Trophoblast cell (in vitro differentiated cells and primary cell): ENCODE results near the gene ENTREP3.
"Not testable (repeated sequence)": the region's sequence is repeated elsewhere in the genome, so short reads cannot be mapped to it uniquely, and the experiment has no call there.

Experiments used
- DNase-seq, 2 donors: peaks; one replicate each; pipeline ENCODE4 v3.0.0-alpha.2; 2016
- H2AFZ ChIP-seq: 2 replicates; pipeline ENCODE4 v1.6.1; 2013; ENCODE audit warnings: low read length, moderate library complexity, mild to moderate bottlenecking; ENCODE audit not compliant: insufficient read depth, poor library complexity
- H2AK5ac ChIP-seq: 2 replicates; pipeline ENCODE4 v1.6.1; 2013; ENCODE audit warnings: mild to moderate bottlenecking, low read length
- H2BK120ac ChIP-seq: 2 replicates; pipeline ENCODE4 v1.6.1; 2013; ENCODE audit warnings: low read length, mild to moderate bottlenecking, moderate library complexity; ENCODE audit not compliant: insufficient read depth, poor library complexity
- H2BK12ac ChIP-seq: 2 replicates; pipeline ENCODE4 v1.6.1; 2013; ENCODE audit warnings: mild to moderate bottlenecking, low read length, moderate library complexity
- H2BK5ac ChIP-seq: 2 replicates; pipeline ENCODE4 v1.6.1; 2013; ENCODE audit warnings: low read length, low read depth, moderate library complexity, mild to moderate bottlenecking; ENCODE audit not compliant: poor library complexity
- H3K14ac ChIP-seq: 2 replicates; pipeline ENCODE4 v1.6.1; 2013; ENCODE audit warnings: mild to moderate bottlenecking, low read length
- H3K18ac ChIP-seq: 2 replicates; pipeline ENCODE4 v1.6.1; 2013; ENCODE audit warnings: mild to moderate bottlenecking, low read length
- H3K23ac ChIP-seq: 2 replicates; pipeline ENCODE4 v1.6.1; 2013; ENCODE audit warnings: low read length
- H3K27ac ChIP-seq: 2 replicates; pipeline ENCODE4 v1.5.1; 2013; ENCODE audit warnings: low read depth, mild to moderate bottlenecking, inconsistent platforms, low read length, moderate library complexity
- H3K27me3 ChIP-seq: 2 replicates; pipeline ENCODE4 v1.6.1; 2013; ENCODE audit warnings: inconsistent platforms, mild to moderate bottlenecking, low read length, moderate library complexity; ENCODE audit not compliant: insufficient read depth
- H3K36me3 ChIP-seq, 2 experiments: 1 replicate in 1 of 2; 2 replicates in 1 of 2; pipeline ENCODE4 v1.6.1; 2013; ENCODE audit warnings: low read length in 2 of 2, mild to moderate bottlenecking in 2 of 2, moderate library complexity in 1 of 2; ENCODE audit not compliant: insufficient read depth in 2 of 2, control insufficient read depth in 1 of 2
- H3K4ac ChIP-seq: 2 replicates; pipeline ENCODE4 v1.6.1; 2013; ENCODE audit warnings: low read depth, mild to moderate bottlenecking, low read length, moderate library complexity
- H3K4me1 ChIP-seq, 2 experiments: 1 replicate in 1 of 2; 2 replicates in 1 of 2; pipeline ENCODE4 v1.6.1; 2013; ENCODE audit warnings: low read length in 2 of 2, mild to moderate bottlenecking in 2 of 2, moderate library complexity in 1 of 2; ENCODE audit not compliant: insufficient read depth in 2 of 2, control insufficient read depth in 1 of 2
- H3K4me2 ChIP-seq: 2 replicates; pipeline ENCODE4 v1.6.1; 2013; ENCODE audit warnings: inconsistent platforms, mild to moderate bottlenecking, low read length, moderate library complexity
- H3K4me3 ChIP-seq: 2 replicates; pipeline ENCODE4 v1.5.1; 2013; ENCODE audit warnings: mild to moderate bottlenecking, low read depth, low read length, inconsistent platforms
- H3K79me1 ChIP-seq: one replicate; pipeline ENCODE4 v1.6.1; 2013; ENCODE audit warnings: low read length
- H3K79me2 ChIP-seq: 2 replicates; pipeline ENCODE4 v1.6.1; 2013; ENCODE audit warnings: low read length, mild to moderate bottlenecking; ENCODE audit not compliant: control insufficient read depth, insufficient read depth, poor library complexity
- H3K9ac ChIP-seq: 2 replicates; pipeline ENCODE4 v1.6.1; 2013; ENCODE audit warnings: mild to moderate bottlenecking, low read length
- H3K9me3 ChIP-seq: 2 replicates; pipeline ENCODE4 v1.6.1; 2013; ENCODE audit warnings: low read depth, mild to moderate bottlenecking, control low read depth, inconsistent platforms, low read length; ENCODE audit not compliant: insufficient read depth
- H4K12ac ChIP-seq: 2 replicates; pipeline ENCODE4 v1.6.1; 2013; ENCODE audit warnings: low read depth, mild to moderate bottlenecking, low read length, moderate library complexity
- H4K8ac ChIP-seq: 2 replicates; pipeline ENCODE4 v1.6.1; 2013; ENCODE audit warnings: low read depth, mild to moderate bottlenecking, low read length, moderate library complexity
- H4K91ac ChIP-seq: one replicate; pipeline ENCODE4 v1.6.1; 2013; ENCODE audit warnings: low read depth, mild to moderate bottlenecking, low read length, moderate library complexity
- WGBS: extraction: QIAGEN DNeasy Blood & Tissue Kit; methylation state at CpG from one replicate; pipeline ENCODE4 v1.1.7; 2013; ENCODE audit warnings: missing lambda C conversion rate; ENCODE audit not compliant: insufficient read length, insufficient coverage; ENCODE audit errors: extremely low coverage; 5-methylcytosine and 5-hydroxymethylcytosine counted together

The ENTREP3 gene

GRCh38 chr1:155226188-155226909 lies 28.9 kb downstream of the ENTREP3 start:
- DNase-seq = peak; percentile 77 to 79

GRCh38 chr1:155225404-155225759 lies 29.9 kb downstream of the ENTREP3 start:
- not testable (repeated sequence) for H3K27me3 ChIP-seq, H3K9ac ChIP-seq, H3K4me2 ChIP-seq, H3K23ac ChIP-seq, H3K36me3 ChIP-seq, DNase-seq, H3K4me3 ChIP-seq, H3K79me2 ChIP-seq, H3K9me3 ChIP-seq
- no CpG with 5 or more reads among the region's 8 CpGs for WGBS
- peak overlapping the region; percentile 84 for H2BK5ac ChIP-seq
- H3K14ac ChIP-seq = peak overlapping the region; percentile 91
- peak overlapping the region; percentile 93 for H2BK120ac ChIP-seq
- peak overlapping the region; percentile 94 for H2BK12ac ChIP-seq
- peak overlapping the region; percentile 56 for H3K4ac ChIP-seq
- peak overlapping the region; percentile 89 for H4K91ac ChIP-seq
- H2AK5ac ChIP-seq = peak overlapping the region; percentile 96
- H3K79me1 ChIP-seq = peaks cover 30% of the 10 kb centered on the region
- peak overlapping the region; percentile 71 for H4K12ac ChIP-seq
- peak overlapping the region; percentile 87 for H4K8ac ChIP-seq
- H3K4me1 ChIP-seq = peaks cover 15 to 24% of the 10 kb centered on the region in 2 experiments
- H3K27ac ChIP-seq = peak overlapping the region; percentile 94
- peak overlapping the region; percentile 21 for H2AFZ ChIP-seq
- peak overlapping the region; percentile 82 for H3K18ac ChIP-seq

More at GRCh38 chr1:155226188-155226909, 28.9 kb downstream of the ENTREP3 start:
- Histone ChIP-seq H3K4me1 (peaks cover 13 to 22% of the 10 kb centered on the region in 2 experiments), H4K12ac (peak overlapping the region; percentile 61), H3K4me3 (peak overlapping the region; percentile 87), H3K9ac (peak overlapping the region; percentile 96), H2BK12ac (peak overlapping the region; percentile 94), H3K4me2 (peak overlapping the region; percentile 96), H2AFZ (peak overlapping the region; percentile 26), H3K9me3 (no peaks in the 10 kb centered on the region), H3K23ac (no peak overlapping the region), H3K79me1 (peaks cover 28% of the 10 kb centered on the region), H2BK120ac (peak overlapping the region; percentile 93), H2BK5ac (peak overlapping the region; percentile 84), H3K18ac (peak overlapping the region; percentile 60), H3K27ac (peak overlapping the region; percentile 94), H3K27me3 (no peaks in the 10 kb centered on the region), H3K4ac (peak overlapping the region; percentile 50), H4K8ac (peak overlapping the region; percentile 66), H3K14ac (peak overlapping the region; percentile 72), H2AK5ac (no peak overlapping the region), H4K91ac (peak overlapping the region; percentile 89), H3K79me2 (peaks cover 9% of the 10 kb centered on the region), H3K36me3 (no peaks in the 10 kb centered on the region)
- WGBS = no CpG with 5 or more reads among the region's 7 CpGs

GRCh38 chr1:155223047-155223446 lies 32.2 kb downstream of the ENTREP3 start:
- Histone ChIP-seq H3K4ac (no peak overlapping the region), H3K14ac (no peak overlapping the region), H3K23ac (no peak overlapping the region), H3K4me2 (no peak overlapping the region), H4K91ac (no peak overlapping the region), H2BK5ac (no peak overlapping the region), H3K27me3 (no peaks in the 10 kb centered on the region), H3K4me3 (no peak overlapping the region), H3K9ac (no peak overlapping the region), H3K18ac (no peak overlapping the region), H3K9me3 (no peaks in the 10 kb centered on the region), H3K27ac (no peak overlapping the region), H2BK120ac (no peak overlapping the region), H4K8ac (no peak overlapping the region), H2AK5ac (no peak overlapping the region), H2AFZ (no peak overlapping the region), H3K79me2 (peaks cover 9% of the 10 kb centered on the region), H3K36me3 (no peaks in the 10 kb centered on the region), H2BK12ac (peak overlapping the region; percentile 72), H3K79me1 (peaks cover 30% of the 10 kb centered on the region), H4K12ac (no peak overlapping the region), H3K4me1 (peaks cover 18 to 25% of the 10 kb centered on the region in 2 experiments)
- no CpG with 5 or more reads among the region's 7 CpGs for WGBS
- no peak for DNase-seq

GRCh38 chr1:155220211-155220965 lies 34.9 kb downstream of the ENTREP3 start:
- not testable (repeated sequence) for H3K4me3 ChIP-seq, H3K9ac ChIP-seq
- DNase-seq = peak in 1 of 2 donors; percentile 22

More at GRCh38 chr1:155220211-155220965, 34.9 kb downstream of the ENTREP3 start:
- no CpG with 5 or more reads among the region's 10 CpGs for WGBS
- not testable (repeated sequence) for H3K9me3 ChIP-seq, H2AFZ ChIP-seq, H3K14ac ChIP-seq, H3K27me3 ChIP-seq, H3K18ac ChIP-seq, H3K4me2 ChIP-seq, H2AK5ac ChIP-seq, H3K79me2 ChIP-seq, H3K4ac ChIP-seq, H2BK120ac ChIP-seq, H3K23ac ChIP-seq, H2BK5ac ChIP-seq, H3K36me3 ChIP-seq, H4K12ac ChIP-seq, H4K8ac ChIP-seq
- Histone ChIP-seq H4K91ac (peak overlapping the region; percentile 17), H3K79me1 (peaks cover 13% of the 10 kb centered on the region), H3K4me1 (peaks cover 11 to 14% of the 10 kb centered on the region in 2 experiments), H2BK12ac (peak overlapping the region; percentile 63), H3K27ac (peak overlapping the region; percentile 24)
